Measurements from ENCODE around the gene PRDM4.

PRDM4 gene

DNA sequence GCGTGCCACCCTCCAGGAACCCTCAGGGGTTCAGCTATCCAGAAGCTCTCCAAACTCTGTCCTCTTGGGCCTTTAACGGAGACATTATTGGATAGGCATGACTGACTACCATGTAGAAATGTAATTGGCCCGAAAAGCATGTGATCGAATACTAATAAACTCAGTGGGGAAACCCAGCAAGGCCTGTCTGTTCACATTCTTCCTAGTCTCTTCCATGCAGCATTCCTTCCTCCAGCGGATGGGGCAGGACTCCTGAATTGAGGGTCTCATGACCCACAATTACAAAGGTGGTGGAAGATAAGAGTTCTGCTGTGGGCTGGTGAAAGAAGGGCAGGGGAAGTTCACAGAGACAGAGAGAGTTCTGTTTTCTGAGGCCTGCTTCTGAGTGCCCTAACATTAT lies 6.5 kb upstream of the PRDM4 start:
- no peak overlapping the region for H3K4me3 ChIP-seq (ENCODE audit: low read length)
- DNase-seq (ENCODE audit: low read depth) = no peak
- no peak for TF ChIP-seq CTCF (conservative IDR thresholded peaks at IDR 0.05; ENCODE audit: low read depth, low read length)

DNA sequence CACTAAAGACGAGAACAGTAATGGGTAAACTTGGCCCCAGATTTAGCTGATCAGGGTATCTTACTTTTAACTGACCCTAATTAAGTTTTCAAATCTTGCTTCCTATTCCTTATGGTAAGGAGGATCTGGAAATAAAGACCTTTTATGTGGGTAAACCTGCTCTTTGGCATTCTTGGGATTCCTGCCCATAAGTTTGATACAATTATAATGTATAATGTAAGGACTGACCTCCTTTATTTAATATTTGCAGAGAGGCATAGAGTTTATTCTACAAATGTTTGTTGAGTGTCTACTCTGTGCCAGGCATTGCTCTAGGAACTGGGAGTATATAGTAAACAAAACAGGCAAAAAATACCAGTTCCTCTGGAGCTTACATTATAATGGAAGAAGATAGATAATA lies 4.4 kb upstream of the PRDM4 start:
- no peak overlapping the region for H3K4me3 ChIP-seq (ENCODE audit: low read length)
- DNase-seq (ENCODE audit: low read depth) = no peak

DNA sequence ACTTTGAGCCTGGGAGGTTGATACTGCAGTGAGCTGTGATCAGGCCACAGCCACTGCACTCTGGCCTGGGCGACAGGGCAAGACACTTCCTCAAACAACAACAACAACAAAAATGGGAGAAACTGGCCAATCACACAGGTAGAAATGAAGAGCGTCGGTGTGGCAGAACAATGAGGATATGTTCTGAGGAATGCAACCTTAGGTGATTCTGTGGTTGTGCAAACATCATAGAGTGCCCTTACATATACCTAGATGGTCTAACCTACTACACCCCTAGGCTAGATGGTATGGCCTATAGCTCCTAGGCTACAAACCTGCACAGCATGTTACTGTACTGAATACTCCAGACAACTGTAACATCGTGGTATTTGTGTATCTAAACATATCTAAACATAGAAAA lies 3.7 kb upstream of the PRDM4 start:
- TF ChIP-seq CTCF (conservative IDR thresholded peaks at IDR 0.05; ENCODE audit: low read depth, low read length) = no peak

More for the DNA sequence above, 4.4 kb upstream of the PRDM4 start:
- TF ChIP-seq CTCF (conservative IDR thresholded peaks at IDR 0.05; ENCODE audit: low read depth, low read length) = no peak

GRCh38 chr12:107762874-107763273 lies 1.9 kb upstream of the PRDM4 start:
- TF ChIP-seq CTCF (conservative IDR thresholded peaks at IDR 0.05; ENCODE audit: low read depth, low read length) = no peak
- no peak for DNase-seq (ENCODE audit: low read depth)
- no peak overlapping the region for H3K4me3 ChIP-seq (ENCODE audit: low read length)

More for the DNA sequence above, 3.7 kb upstream of the PRDM4 start:
- no peak for DNase-seq (ENCODE audit: low read depth)
- H3K4me3 ChIP-seq (ENCODE audit: low read length) = no peak overlapping the region

- no peak for TF ChIP-seq CTCF (conservative IDR thresholded peaks at IDR 0.05; ENCODE audit: low read depth, low read length)
- no peak for DNase-seq (ENCODE audit: low read depth)
- peak overlapping the region; percentile 88 for H3K4me3 ChIP-seq (ENCODE audit: low read length)
These were observed 566 bp upstream of the PRDM4 start for GRCh38 chr12:107761502-107761904.

DNA sequence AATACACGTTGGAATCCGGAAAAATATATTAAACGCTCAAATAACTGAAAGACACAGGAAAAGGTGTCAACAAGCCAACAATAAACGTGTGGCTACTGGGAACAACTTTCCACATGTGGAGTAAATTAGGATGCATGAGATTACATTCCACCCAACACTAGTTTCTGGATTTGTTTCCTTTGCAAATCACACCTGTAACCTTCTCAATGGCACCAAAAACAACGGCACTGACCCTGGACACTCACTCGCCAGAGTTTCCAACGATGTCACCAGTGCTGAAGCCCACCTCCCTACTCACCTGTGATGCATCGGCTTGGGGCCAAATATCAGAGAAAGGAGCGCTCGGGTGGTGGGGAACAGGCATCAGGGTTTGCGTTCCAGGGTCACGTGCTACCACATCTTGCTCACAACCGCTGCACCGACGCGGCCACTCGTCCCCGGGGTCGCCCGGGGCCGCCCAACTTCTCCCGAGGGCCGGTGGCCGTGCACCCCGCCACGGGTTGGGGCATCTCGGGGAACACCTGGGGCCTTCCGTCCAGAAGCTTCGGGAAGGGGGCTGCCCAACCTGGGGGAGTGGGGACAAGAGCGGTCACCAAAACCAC lies 629 bp downstream of the PRDM4 start:
- DNase-seq (ENCODE audit: low read depth) = no peak
- TF ChIP-seq CTCF (conservative IDR thresholded peaks at IDR 0.05; ENCODE audit: low read depth, low read length) = no peak
- H3K4me3 ChIP-seq (ENCODE audit: low read length) = peak overlapping the region; percentile 67

GRCh38 chr12:107759410-107759809 lies 1.5 kb downstream of the PRDM4 start:
- H3K4me3 ChIP-seq (ENCODE audit: low read length) = peak overlapping the region; percentile 67
- DNase-seq (ENCODE audit: low read depth) = peak; percentile 52
- no peak for TF ChIP-seq CTCF (conservative IDR thresholded peaks at IDR 0.05; ENCODE audit: low read depth, low read length)
